Mesodermal cell (in vitro differentiated cells): ENCODE data around the gene CCDC91.
"Not testable (repeated sequence)": the region's sequence is repeated elsewhere in the genome, so short reads cannot be mapped to it uniquely, and the experiment has no call there.

Experiments used
- H3K27ac ChIP-seq: 2 replicates; pipeline ENCODE4 v1.7.0; 2013; ENCODE audit warnings: mild to moderate bottlenecking, low read depth, low read length, moderate library complexity; ENCODE audit not compliant: severe bottlenecking
- H3K36me3 ChIP-seq: 2 replicates; pipeline ENCODE4 v1.7.1; 2013; ENCODE audit warnings: mild to moderate bottlenecking, low read length, moderate library complexity; ENCODE audit not compliant: control insufficient read depth, insufficient read depth
- H3K4me1 ChIP-seq: one replicate; pipeline ENCODE4 v1.7.1; 2013; ENCODE audit warnings: mild to moderate bottlenecking, low read length; ENCODE audit not compliant: insufficient read depth, control insufficient read depth, poor library complexity, severe bottlenecking
- H3K4me3 ChIP-seq: 2 replicates; pipeline ENCODE4 v1.7.0; 2013; ENCODE audit warnings: low read length, control low read depth, mild to moderate bottlenecking; ENCODE audit not compliant: insufficient read depth, poor library complexity, severe bottlenecking; ENCODE audit errors: extremely low read depth
- H3K9me3 ChIP-seq: 2 replicates; pipeline ENCODE4 v1.7.1; 2013; ENCODE audit warnings: mild to moderate bottlenecking, low read length, moderate library complexity; ENCODE audit not compliant: control insufficient read depth
- WGBS, 2 experiments: methylation state at CpG; one replicate each; pipeline ENCODE4 v1.1.5; 2013; ENCODE audit warnings: missing lambda C conversion rate in 2 of 2; ENCODE audit not compliant: insufficient coverage in 2 of 2; 5-methylcytosine and 5-hydroxymethylcytosine counted together

Gene CCDC91

DNA sequence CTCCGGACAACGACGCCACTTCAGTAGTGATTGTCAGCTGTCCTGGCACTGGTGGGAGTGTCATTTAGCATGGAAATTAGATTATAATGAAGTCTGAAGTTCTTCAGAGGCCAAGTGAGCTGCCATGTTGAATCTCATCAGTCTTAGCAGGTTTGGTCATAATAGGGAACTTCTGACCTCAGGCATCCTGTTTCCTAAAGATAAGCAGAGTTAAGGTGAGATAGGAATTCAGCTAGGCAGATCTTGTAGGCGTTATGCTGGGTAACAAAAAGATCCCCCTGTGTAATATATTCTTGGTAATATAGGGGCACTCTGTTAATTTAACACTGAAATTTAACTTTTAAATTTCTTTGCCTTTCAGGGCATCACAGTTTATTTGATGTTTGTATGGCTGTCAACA is 137.5 kb downstream of the CCDC91 start:
- Histone ChIP-seq H3K4me1 (no peaks in the 10 kb centered on the region), H3K27ac (no peak overlapping the region), H3K4me3 (no peak overlapping the region), H3K9me3 (no peaks in the 10 kb centered on the region), H3K36me3 (no peaks in the 10 kb centered on the region)
- 97% methylated on average over 3 of the region's 4 CpGs for WGBS, 2 experiments

DNA sequence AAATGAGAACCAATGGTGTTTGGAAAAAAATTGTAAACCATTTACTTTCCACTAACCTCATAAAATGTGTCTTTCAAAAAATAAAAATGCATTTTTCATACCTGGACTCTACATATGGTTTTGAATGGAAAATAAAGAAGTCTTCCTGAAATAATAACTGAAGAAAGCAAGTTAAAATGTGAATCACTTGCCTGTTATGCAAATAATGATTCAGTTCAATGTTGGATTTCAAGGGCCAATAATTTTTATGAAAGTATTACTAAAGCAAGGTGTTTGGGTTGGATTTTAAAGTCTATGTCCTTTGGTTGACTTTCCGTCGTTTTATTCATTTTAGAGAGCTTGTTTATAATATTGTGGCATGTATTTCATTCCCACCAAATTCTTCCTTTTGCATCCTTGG is 138.7 kb downstream of the CCDC91 start:
- no peaks in the 10 kb centered on the region for H3K9me3 ChIP-seq
- H3K36me3 ChIP-seq, result no peaks in the 10 kb centered on the region
- no peak overlapping the region for H3K4me3 ChIP-seq
- no peak overlapping the region for H3K27ac ChIP-seq
- no CpG with 5 or more reads among the region's 2 CpGs for WGBS, 2 experiments
- no peaks in the 10 kb centered on the region for H3K4me1 ChIP-seq

DNA sequence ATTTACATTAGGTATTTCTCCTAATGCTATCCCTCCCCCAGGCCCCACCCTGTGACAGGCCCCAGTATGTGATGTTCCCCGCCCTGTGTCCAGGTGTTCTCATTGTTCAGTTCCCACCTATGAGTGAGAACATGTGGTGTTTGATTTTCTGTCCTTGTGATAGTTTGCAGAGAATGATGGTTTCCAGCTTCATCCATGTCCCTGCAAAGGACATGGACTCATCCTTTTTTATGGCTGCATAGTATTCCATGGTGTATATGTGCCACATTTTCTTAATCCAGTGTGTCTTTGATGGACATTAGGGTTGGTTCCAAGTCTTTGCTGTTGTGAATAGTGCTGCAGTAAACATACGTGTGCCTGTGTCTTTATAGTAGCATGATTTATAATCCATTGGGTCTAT is 139.5 kb downstream of the CCDC91 start:
- 60 to 80% methylated on average over 1 of the region's 2 CpGs for WGBS, 2 experiments
- not testable (repeated sequence) for H3K36me3 ChIP-seq, H3K4me3 ChIP-seq, H3K27ac ChIP-seq, H3K9me3 ChIP-seq, H3K4me1 ChIP-seq

DNA sequence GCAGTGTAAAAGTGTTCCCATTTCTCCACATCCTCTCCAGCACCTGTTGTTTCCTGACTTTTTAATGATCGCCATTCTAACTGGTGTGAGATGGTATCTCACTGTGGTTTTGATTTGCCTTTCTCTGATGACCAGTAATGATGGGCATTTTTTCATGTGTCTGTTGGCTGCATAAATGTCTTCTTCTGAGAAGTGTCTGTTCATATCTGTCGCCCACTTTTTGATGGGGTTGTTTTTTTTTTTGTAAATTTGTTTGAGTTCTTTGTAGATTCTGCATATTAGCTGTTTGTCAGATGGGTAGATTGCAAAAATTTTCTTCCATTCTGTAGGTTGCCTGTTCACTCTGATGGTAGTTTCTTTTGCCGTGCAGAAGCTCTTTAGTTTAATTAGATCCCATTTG is 140.0 kb downstream of the CCDC91 start:
- not testable (repeated sequence) for H3K4me3 ChIP-seq, H3K9me3 ChIP-seq
- WGBS, 2 experiments, result 100% methylated on average over 1 of the region's 3 CpGs; no CpG with 5 or more reads in 1 of the 2 experiments

DNA sequence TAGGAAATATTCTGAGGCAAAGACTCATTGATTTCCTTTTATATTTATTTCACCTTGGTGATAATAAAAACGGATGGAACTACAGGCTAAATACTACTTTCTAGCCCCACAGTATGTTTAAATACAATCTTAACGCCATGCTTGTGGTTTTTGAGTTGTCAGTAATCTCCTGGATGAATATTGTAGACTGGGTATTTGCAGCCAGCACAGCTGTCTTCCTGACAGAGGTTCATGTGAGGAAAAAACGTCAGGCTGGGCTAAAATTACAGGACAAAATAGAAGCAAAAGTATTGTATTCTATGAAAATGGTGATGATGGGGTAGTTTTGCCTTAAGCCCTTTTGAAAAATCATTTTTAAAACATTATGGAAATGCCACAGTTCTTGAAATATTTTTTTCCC is 140.9 kb downstream of the CCDC91 start:
- Histone ChIP-seq H3K4me3 (no peak overlapping the region), H3K9me3 (no peaks in the 10 kb centered on the region), H3K4me1 (no peaks in the 10 kb centered on the region), H3K27ac (no peak overlapping the region), H3K36me3 (no peaks in the 10 kb centered on the region)
- 60 to 90% methylated on average over 1 to 2 of the region's 3 CpGs for WGBS, 2 experiments

More for the DNA sequence above, 140.0 kb downstream of the CCDC91 start:
- not testable (repeated sequence) for H3K36me3 ChIP-seq, H3K4me1 ChIP-seq, H3K27ac ChIP-seq

DNA sequence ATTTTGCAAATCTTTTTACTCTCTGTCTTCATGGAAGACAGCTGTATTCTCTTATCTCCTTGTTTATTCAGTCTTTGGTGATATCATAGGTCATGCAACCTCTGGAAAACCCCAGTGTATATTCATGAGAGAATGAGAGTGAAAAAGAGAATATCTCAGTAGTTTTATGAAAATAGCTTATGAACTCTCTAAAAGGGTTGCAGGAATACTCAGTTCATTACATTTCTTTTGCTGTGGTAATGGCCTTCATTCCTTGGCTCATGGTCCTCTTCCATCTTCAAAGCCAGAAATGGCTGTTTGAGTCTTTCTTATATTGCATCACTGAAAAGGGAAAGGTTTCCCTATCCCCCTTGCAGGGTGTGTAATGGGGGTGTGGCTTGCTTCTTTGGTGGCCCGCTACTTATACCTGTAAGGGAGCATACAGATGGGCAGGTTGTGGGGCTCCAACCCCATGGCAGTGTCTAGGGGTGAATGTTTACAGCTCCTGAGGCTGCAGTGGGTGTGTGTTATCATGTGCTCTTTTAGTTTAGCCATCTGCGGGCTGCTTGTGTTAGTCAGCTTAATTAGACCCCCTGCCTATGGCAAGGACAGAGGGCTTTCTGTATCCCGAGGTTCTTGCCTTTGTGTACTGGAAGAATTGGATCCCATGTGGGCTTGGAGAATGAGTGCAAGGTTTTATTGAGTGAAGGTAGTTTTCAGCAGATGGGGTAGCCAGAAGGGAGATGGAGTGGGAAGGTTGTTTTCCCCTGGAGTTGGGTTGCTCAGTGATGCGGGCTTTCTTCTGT is 150.2 kb downstream of the CCDC91 start:
- Histone ChIP-seq H3K27ac (no peak overlapping the region), H3K36me3 (no peaks in the 10 kb centered on the region), H3K4me3 (no peak overlapping the region), H3K4me1 (no peaks in the 10 kb centered on the region), H3K9me3 (no peaks in the 10 kb centered on the region)
- 83 to 86% methylated on average over 3 of the region's 4 CpGs for WGBS, 2 experiments

DNA sequence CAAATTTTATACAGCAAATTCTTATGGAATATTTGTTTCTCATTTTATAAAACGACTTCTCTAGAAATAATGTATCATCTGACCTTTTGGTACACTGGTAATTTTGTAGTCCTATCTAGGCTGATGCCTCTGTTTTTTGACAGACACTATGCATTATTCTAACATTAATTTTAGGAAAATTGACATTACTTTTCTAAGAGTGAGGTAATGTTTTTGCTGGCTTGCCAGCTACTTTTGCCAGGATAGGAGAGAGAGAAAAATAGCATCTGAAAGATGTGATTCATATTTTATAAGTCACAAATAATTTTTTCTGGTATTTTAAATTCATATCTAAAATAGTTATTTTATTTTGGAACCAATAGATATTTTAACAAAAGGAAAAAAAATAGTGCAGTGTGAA is 153.5 kb downstream of the CCDC91 start:
- Histone ChIP-seq H3K4me1 (no peaks in the 10 kb centered on the region), H3K4me3 (no peak overlapping the region), H3K27ac (no peak overlapping the region), H3K9me3 (no peaks in the 10 kb centered on the region), H3K36me3 (no peaks in the 10 kb centered on the region)
- no CpG with 5 or more reads among the region's 1 CpG for WGBS, 2 experiments

DNA sequence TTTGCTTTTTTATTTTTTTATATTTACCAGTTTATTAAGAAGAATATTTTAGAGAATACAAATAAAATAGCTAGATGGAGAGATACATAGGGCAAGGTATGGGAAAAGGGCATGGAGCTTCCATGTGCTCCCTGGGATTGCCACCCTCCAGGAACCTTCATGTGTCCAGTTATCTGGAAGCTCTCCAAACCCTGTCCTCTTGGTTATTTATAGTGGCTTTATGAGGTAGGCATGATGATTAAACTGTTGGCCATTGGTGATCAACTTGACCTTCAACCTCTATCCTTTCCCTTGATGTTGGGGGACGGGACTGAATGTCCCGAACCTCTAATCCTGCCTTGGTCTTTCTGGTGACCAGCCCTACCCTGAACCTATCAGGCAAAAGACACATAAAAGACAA is 156.3 kb downstream of the CCDC91 start:
- H3K27ac ChIP-seq, result no peak overlapping the region
- no peaks in the 10 kb centered on the region for H3K9me3 ChIP-seq
- no peaks in the 10 kb centered on the region for H3K4me1 ChIP-seq
- no peaks in the 10 kb centered on the region for H3K36me3 ChIP-seq
- H3K4me3 ChIP-seq, result no peak overlapping the region
- no CpG with 5 or more reads among the region's 2 CpGs for WGBS, 2 experiments

DNA sequence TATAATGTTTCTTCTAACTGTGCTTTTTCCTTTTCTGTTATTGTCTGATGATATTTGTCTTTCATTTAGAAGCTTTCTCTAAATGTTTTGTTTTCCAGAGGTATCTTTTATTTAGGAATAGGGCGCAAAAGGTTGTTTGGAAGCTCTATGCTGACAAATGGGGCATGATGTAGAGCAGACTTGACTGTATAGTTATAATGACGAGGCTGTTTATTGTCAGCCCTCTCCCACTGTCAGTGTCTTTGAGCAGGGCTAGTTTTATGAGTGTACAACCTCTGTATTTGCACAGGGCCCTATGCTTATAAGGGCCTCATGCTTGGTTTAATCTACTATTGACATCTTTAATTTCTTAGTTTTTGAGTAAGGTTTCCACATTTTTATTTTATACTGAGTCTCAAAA is 158.9 kb downstream of the CCDC91 start:
- H3K4me1 ChIP-seq, result no peaks in the 10 kb centered on the region
- no peaks in the 10 kb centered on the region for H3K36me3 ChIP-seq
- H3K9me3 ChIP-seq, result peaks cover 5% of the 10 kb centered on the region
- WGBS, 2 experiments, result 73 to 83% methylated on average over 1 to 2 of the region's 2 CpGs
- H3K27ac ChIP-seq, result no peak overlapping the region
- H3K4me3 ChIP-seq, result no peak overlapping the region

DNA sequence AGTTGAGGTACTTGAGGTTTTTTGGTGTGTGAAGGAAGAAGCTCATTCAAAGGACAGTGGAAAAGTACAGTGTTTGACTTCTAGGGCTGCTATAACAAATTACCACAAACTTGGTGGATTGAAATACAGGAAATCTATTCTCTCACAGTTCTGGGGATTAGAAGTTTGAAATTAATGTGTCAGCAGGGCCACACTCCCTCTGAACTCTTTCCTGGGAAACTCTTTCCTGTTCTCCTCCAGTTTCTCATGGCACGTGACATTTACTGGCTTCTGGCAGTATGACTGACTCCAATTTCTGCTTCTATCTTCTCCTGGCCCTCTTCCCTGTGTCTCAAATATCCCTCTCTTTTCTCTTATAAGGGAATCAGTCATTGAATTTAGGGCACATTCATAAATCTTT is 160.2 kb downstream of the CCDC91 start:
- Histone ChIP-seq H3K9me3 (peaks cover 5% of the 10 kb centered on the region), H3K4me1 (no peaks in the 10 kb centered on the region), H3K27ac (no peak overlapping the region), H3K4me3 (no peak overlapping the region), H3K36me3 (no peaks in the 10 kb centered on the region)
- WGBS, 2 experiments, result 100% methylated on average over 1 of the region's 1 CpG

DNA sequence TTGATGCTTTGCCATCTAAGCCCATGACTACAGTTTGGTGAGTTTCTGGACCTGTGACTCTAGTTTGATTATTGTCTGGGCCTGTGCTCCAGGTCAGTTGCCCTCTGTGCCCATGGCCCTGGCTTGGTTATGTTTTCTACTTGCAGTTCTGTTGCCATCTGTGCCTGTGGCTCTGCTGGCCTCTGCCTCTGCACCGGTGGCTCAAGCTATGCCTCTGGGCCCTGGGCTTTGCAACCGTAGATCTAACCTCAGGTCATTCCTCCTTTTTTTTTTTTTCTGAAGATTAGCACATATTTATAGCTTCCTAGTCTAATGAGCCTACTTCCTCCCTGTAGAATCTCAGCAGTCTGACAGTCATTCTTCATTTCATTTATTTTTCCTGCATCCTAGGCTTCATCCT is 161.2 kb downstream of the CCDC91 start:
- no peak overlapping the region for H3K27ac ChIP-seq
- 79 to 100% methylated on average over 2 of the region's 2 CpGs for WGBS, 2 experiments
- H3K9me3 ChIP-seq, result peaks cover 5% of the 10 kb centered on the region
- no peaks in the 10 kb centered on the region for H3K4me1 ChIP-seq
- no peaks in the 10 kb centered on the region for H3K36me3 ChIP-seq
- no peak overlapping the region for H3K4me3 ChIP-seq
